ENCODE results near the gene SMIM33. TPM values are rescaled to one million over a fixed set of nuclear protein-coding genes. Genes with fewer than 3 reads are reported as not detected.
"Not testable (repeated sequence)": the region's sequence is repeated elsewhere in the genome, so short reads cannot be mapped to it uniquely, and the experiment has no call there.

Gene SMIM33
- total RNA-seq, 1 donor from 2014 or later, result not detected

DNA sequence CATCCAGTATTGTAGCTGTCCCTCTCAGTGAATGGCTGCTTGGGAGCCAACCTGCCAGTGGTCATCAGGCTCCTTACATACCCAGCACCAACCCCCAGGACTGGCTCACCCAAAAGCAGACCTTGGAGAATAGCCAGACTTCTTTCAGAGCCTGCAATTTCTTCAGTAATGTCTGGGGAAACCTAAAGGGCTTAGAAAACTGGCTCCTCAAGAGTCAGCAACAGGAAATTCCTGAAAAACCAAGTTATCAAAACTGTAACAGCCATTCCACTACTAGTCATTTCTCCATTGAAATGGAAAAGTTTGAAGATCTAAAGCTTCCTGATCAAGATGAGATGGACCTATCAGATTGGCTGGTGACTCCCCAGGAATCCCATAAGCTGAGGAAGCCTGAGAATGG, 24.0 kb downstream of the SMIM33 start:
- Histone ChIP-seq H3K36me3 (ENCODE audit: control insufficient read depth, insufficient read depth, low read length) (no peaks in the 10 kb centered on the region), H3K4me3 (ENCODE audit: low read depth, low read length) (no peak overlapping the region), H3K27me3 (ENCODE audit: control insufficient read depth, insufficient read depth, low read length) (no peaks in the 10 kb centered on the region)
- no peak for DNase-seq (ENCODE audit: low read depth)
- no peak for TF ChIP-seq CTCF (IDR thresholded peaks at IDR 0.05; ENCODE audit: insufficient read depth, low read length, poor library complexity, severe bottlenecking)

DNA sequence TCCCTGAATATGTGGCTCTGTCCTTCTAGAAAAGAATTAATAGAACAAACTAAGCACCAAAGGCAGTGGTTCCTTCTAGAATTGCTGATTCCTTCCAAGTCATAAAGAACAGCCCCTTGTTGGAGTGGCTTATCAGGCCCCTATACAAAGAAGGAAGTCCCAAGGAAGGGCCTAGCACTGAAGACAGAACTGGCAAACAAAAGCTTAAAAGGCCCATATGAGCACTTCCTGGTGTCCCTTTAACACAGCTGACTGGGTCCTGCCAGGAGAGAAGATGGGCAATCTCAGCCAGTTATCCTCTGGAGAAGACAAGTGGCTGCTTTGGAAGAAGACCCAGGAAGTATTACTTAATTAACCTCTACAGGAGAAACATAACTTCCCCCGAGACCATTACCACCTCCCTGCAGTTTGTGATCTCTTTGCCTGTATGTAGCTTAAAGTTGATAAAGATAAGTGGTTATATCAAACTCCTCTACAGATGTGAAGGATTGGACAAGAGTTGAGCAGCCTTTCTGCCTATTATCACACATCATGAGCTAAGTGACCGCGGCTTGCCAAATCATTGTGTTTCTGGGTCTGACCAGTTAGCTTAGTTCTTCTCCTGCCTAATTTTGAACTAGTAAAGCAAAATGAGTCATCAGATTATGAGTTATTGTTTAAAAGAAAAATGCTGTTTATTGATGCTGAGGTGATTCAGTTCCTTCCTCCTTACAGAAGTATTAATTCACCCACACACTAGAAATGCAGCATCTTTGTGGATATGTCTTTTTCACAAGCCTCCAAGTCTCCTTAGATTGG, 25.0 kb downstream of the SMIM33 start:
- Histone ChIP-seq H3K36me3 (ENCODE audit: control insufficient read depth, insufficient read depth, low read length) (no peaks in the 10 kb centered on the region), H3K27me3 (ENCODE audit: control insufficient read depth, insufficient read depth, low read length) (no peaks in the 10 kb centered on the region), H3K4me3 (ENCODE audit: low read depth, low read length) (no peak overlapping the region)
- no peak for DNase-seq (ENCODE audit: low read depth)
- TF ChIP-seq CTCF (IDR thresholded peaks at IDR 0.05; ENCODE audit: insufficient read depth, low read length, poor library complexity, severe bottlenecking), result no peak

DNA sequence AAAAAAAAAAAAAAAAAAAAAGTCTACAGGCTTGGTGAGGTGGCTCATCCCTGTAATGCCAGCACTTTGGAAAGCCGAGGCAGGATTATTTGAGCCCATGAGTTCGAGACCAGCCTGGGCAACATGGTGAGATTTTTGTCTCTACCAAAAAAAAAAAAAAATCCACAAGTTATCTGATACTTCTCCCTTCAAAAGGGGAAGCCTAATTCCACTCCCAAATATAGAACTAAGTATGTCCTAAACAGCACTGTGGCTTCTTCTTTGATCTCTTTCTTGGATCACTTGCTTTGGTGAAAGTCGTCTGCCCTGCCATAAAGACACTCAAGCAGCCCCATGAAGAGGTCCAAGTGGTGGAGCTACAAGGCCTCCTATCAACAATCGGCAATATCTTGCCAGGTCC, 30.6 kb downstream of the SMIM33 start:
- no peak for TF ChIP-seq CTCF (IDR thresholded peaks at IDR 0.05; ENCODE audit: insufficient read depth, low read length, poor library complexity, severe bottlenecking)
- DNase-seq (ENCODE audit: low read depth), result no peak

GRCh38 chr5:139503036-139503817, 32.4 kb downstream of the SMIM33 start:
- not testable (repeated sequence) for H3K27me3 ChIP-seq (ENCODE audit: control insufficient read depth, insufficient read depth, low read length); H3K4me3 ChIP-seq (ENCODE audit: low read depth, low read length); H3K36me3 ChIP-seq (ENCODE audit: control insufficient read depth, insufficient read depth, low read length); DNase-seq (ENCODE audit: low read depth)

More for the DNA sequence above, 30.6 kb downstream of the SMIM33 start:
- no peak overlapping the region for H3K4me3 ChIP-seq (ENCODE audit: low read depth, low read length)
- no peaks in the 10 kb centered on the region for H3K36me3 ChIP-seq (ENCODE audit: control insufficient read depth, insufficient read depth, low read length)
- H3K27me3 ChIP-seq (ENCODE audit: control insufficient read depth, insufficient read depth, low read length), result no peaks in the 10 kb centered on the region

DNA sequence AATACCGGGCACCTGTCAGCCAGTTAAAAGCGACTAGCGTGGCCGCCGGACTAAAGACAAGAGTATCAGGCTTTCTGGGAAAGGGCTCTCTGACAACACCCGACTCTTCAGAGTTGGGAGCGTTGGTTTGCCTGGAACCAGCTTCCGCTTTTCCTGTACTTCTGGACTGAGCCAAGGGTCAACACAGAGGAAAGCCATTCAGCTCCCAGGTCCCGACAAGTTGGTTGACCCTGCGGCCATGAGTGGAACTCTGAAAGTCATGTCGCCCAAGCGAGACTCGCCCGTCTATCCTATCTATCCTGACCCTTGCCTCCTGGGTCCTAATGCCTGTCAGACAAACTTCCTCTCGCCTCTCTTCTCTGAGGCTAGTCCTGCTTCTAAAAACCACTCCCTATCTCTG, 33.1 kb downstream of the SMIM33 start:
- H3K27me3 ChIP-seq (ENCODE audit: control insufficient read depth, insufficient read depth, low read length); H3K36me3 ChIP-seq (ENCODE audit: control insufficient read depth, insufficient read depth, low read length); H3K4me3 ChIP-seq (ENCODE audit: low read depth, low read length); DNase-seq (ENCODE audit: low read depth): not testable (repeated sequence)

- DNase-seq (ENCODE audit: low read depth); H3K4me3 ChIP-seq (ENCODE audit: low read depth, low read length); H3K36me3 ChIP-seq (ENCODE audit: control insufficient read depth, insufficient read depth, low read length); H3K27me3 ChIP-seq (ENCODE audit: control insufficient read depth, insufficient read depth, low read length): not testable (repeated sequence)
Measured at GRCh38 chr5:139504722-139505121, 33.9 kb downstream of the SMIM33 start.

- no peak overlapping the region for H3K4me3 ChIP-seq (ENCODE audit: low read depth, low read length)
- no peaks in the 10 kb centered on the region for H3K27me3 ChIP-seq (ENCODE audit: control insufficient read depth, insufficient read depth, low read length)
- DNase-seq (ENCODE audit: low read depth), result no peak
- TF ChIP-seq CTCF (IDR thresholded peaks at IDR 0.05; ENCODE audit: insufficient read depth, low read length, poor library complexity, severe bottlenecking), result no peak
- no peaks in the 10 kb centered on the region for H3K36me3 ChIP-seq (ENCODE audit: control insufficient read depth, insufficient read depth, low read length)
Measured at GRCh38 chr5:139512786-139513390, 42.1 kb downstream of the SMIM33 start.

Data from kidney epithelial cell (primary cell).